Upper lobe of left lung (tissue), 6 donors: ENCODE measurements around the gene ATP8B1. TPM values are rescaled to one million over a fixed set of nuclear protein-coding genes. Genes with fewer than 3 reads are reported as not detected.
A peak's percentile ranks its signal among the peaks of the same experiment; 100 is the strongest.

Experiments
- ATAC-seq, 2 donors: fragments of 200-7000 bp; cut with Tn5 transposase; one replicate each; pipeline ENCODE4 v1.9.1; 2022; ENCODE audit warnings: mild to moderate bottlenecking in 2 of 2, moderate library complexity in 2 of 2; ENCODE audit not compliant: low FRiP score in 2 of 2
- DNase-seq, 2 donors: peaks; one replicate each; pipeline ENCODE4 v3.0.0-alpha.2; 2019 to 2020
- H3K27ac ChIP-seq, 4 donors: fragments of 200-600 bp; sonication (generic); one replicate each; pipeline ENCODE4 v1.5.1; 2016 to 2019
- H3K27me3 ChIP-seq, 4 donors: fragments of 200-600 bp; sonication (generic); one replicate each; pipeline ENCODE4 v1.5.1; 2017 to 2019
- H3K36me3 ChIP-seq, 4 donors: fragments of 200-600 bp; sonication (generic); one replicate each; pipeline ENCODE4 v1.5.1; 2016 to 2019
- H3K4me1 ChIP-seq, 4 donors: fragments of 200-600 bp; sonication (generic); one replicate each; pipeline ENCODE4 v1.5.1; 2018 to 2019
- H3K4me3 ChIP-seq, 4 donors: fragments of 200-600 bp; sonication (generic); one replicate each; pipeline ENCODE4 v1.5.1; 2017 to 2019; ENCODE audit warnings: mild to moderate bottlenecking in 2 of 4, moderate library complexity in 1 of 4
- H3K9me3 ChIP-seq, 4 donors: fragments of 200-600 bp; sonication (generic); one replicate each; pipeline ENCODE4 v1.5.1; 2018 to 2019
- EP300 ChIP-seq, 4 donors: sonication (generic); formaldehyde crosslinking; IDR thresholded peaks; one replicate each; pipeline ENCODE4 v1.5.1; 2017; ENCODE audit warnings: antibody characterized with exemption in 4 of 4, control low read depth in 2 of 4
- POLR2A ChIP-seq, 4 donors: fragments of 450-650 bp; IDR thresholded peaks; one replicate each; pipeline ENCODE4 v1.5.1; 2016 to 2017; ENCODE audit warnings: antibody characterized with exemption in 4 of 4, mild to moderate bottlenecking in 2 of 4
- POLR2AphosphoS5 ChIP-seq, 2 donors: sonication (generic); formaldehyde crosslinking; IDR thresholded peaks; one replicate each; pipeline ENCODE4 v1.5.1; 2017; ENCODE audit warnings: antibody characterized with exemption in 2 of 2
- WGBS, 2 donors: methylation state at CpG; one replicate each; pipeline ENCODE4 v1.1.5; 2017 to 2018; 5-methylcytosine and 5-hydroxymethylcytosine counted together
- total RNA-seq, 6 donors: library from RNA; depleted of rRNA in 4 of 6; stranded (reverse); fragments of >200 nt in 4 of 6; gene quantifications; one replicate each; pipeline versions ENCODE4 v1.1.0 to v1.2.1, GENCODE V29; 2016 to 2021
- TF ChIP-seq, protein P1 (sequence below), 6 experiments: fragments of 450-650 bp in 4 of 6; fragments of 200-600 bp in 2 of 6; sonication (generic) in 2 of 6; IDR thresholded peaks; one replicate each; pipeline ENCODE4 v1.5.1; 2016 to 2019; ENCODE audit warnings: antibody characterized with exemption in 6 of 6
- donor health status: DM: no; HTN: no; CAD: no; lungs with moderate emphysema.
- donor health status: DM: no; HTN: yes; CAD: no; lungs with severe emphysema.

Gene ATP8B1
- total RNA-seq, 6 donors from 2014 or later = 19.6 to 36.5 (median 26.0) TPM

GRCh38 chr18:57748770-57749603, 54.1 kb downstream of the ATP8B1 start:
- 75 to 88% methylated on average over 1 of the region's 1 CpG for WGBS, 2 donors
- Histone ChIP-seq H3K27me3 (no peaks in the 10 kb centered on the region), H3K4me3 (no peak overlapping the region), H3K4me1 (peaks cover 13 to 29% (median 21%) of the 10 kb centered on the region in 4 donors), H3K27ac (peak overlapping the region in 1 of 4 donors; percentile 37), H3K36me3 (no peaks in the 10 kb centered on the region), H3K9me3 (no peaks in the 10 kb centered on the region)
- no peak for TF ChIP-seq POLR2AphosphoS5 (IDR thresholded peaks at IDR 0.05)
- TF ChIP-seq, protein P1, sequence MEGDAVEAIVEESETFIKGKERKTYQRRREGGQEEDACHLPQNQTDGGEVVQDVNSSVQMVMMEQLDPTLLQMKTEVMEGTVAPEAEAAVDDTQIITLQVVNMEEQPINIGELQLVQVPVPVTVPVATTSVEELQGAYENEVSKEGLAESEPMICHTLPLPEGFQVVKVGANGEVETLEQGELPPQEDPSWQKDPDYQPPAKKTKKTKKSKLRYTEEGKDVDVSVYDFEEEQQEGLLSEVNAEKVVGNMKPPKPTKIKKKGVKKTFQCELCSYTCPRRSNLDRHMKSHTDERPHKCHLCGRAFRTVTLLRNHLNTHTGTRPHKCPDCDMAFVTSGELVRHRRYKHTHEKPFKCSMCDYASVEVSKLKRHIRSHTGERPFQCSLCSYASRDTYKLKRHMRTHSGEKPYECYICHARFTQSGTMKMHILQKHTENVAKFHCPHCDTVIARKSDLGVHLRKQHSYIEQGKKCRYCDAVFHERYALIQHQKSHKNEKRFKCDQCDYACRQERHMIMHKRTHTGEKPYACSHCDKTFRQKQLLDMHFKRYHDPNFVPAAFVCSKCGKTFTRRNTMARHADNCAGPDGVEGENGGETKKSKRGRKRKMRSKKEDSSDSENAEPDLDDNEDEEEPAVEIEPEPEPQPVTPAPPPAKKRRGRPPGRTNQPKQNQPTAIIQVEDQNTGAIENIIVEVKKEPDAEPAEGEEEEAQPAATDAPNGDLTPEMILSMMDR (IDR thresholded peaks at IDR 0.05) = no peak
- no peak for TF ChIP-seq EP300 (IDR thresholded peaks at IDR 0.05)
- no peak for TF ChIP-seq POLR2A (IDR thresholded peaks at IDR 0.05)
- DNase-seq (peak in 1 of 2 donors; percentile 63), ATAC-seq (peak in 1 of 2 donors; percentile 56)

GRCh38 chr18:57747809-57748680, 55.1 kb downstream of the ATP8B1 start:
- peak overlapping the region in 1 of 4 donors; percentile 37 for H3K27ac ChIP-seq
- H3K36me3 ChIP-seq = no peaks in the 10 kb centered on the region
- H3K4me3 ChIP-seq = no peak overlapping the region
- no peaks in the 10 kb centered on the region for H3K27me3 ChIP-seq
- WGBS, 2 donors = 79 to 85% methylated on average over 5 of the region's 5 CpGs
- ATAC-seq = no peak
- TF ChIP-seq POLR2AphosphoS5 (IDR thresholded peaks at IDR 0.05) (no peak), POLR2A (IDR thresholded peaks at IDR 0.05) (no peak), EP300 (IDR thresholded peaks at IDR 0.05) (no peak)
- TF ChIP-seq, protein P1 (IDR thresholded peaks at IDR 0.05) = no peak
- peaks cover 13 to 33% (median 25%) of the 10 kb centered on the region in 4 donors for H3K4me1 ChIP-seq
- no peaks in the 10 kb centered on the region for H3K9me3 ChIP-seq
- no peak for DNase-seq

GRCh38 chr18:57744211-57744694, 58.9 kb downstream of the ATP8B1 start:
- ATAC-seq = no peak
- H3K4me3 ChIP-seq = no peak overlapping the region
- H3K36me3 ChIP-seq = no peaks in the 10 kb centered on the region
- H3K27ac ChIP-seq = peak overlapping the region in 2 of 4 donors; percentile 30 to 63
- H3K4me1 ChIP-seq = peaks cover 10 to 31% (median 23%) of the 10 kb centered on the region in 4 donors
- TF ChIP-seq, protein P1 (IDR thresholded peaks at IDR 0.05) = no peak
- TF ChIP-seq POLR2A (IDR thresholded peaks at IDR 0.05) = no peak
- no peak for TF ChIP-seq EP300 (IDR thresholded peaks at IDR 0.05)
- TF ChIP-seq POLR2AphosphoS5 (IDR thresholded peaks at IDR 0.05) = no peak
- DNase-seq = no peak
- peaks cover 0 to 4% (median 0%) of the 10 kb centered on the region in 4 donors for H3K9me3 ChIP-seq
- 39 to 63% methylated on average over 5 of the region's 5 CpGs for WGBS, 2 donors
- H3K27me3 ChIP-seq = no peaks in the 10 kb centered on the region

GRCh38 chr18:57743008-57743407, 60.1 kb downstream of the ATP8B1 start:
- no peaks in the 10 kb centered on the region for H3K27me3 ChIP-seq
- no peaks in the 10 kb centered on the region for H3K36me3 ChIP-seq
- peaks cover 0 to 4% (median 0%) of the 10 kb centered on the region in 4 donors for H3K9me3 ChIP-seq
- H3K27ac ChIP-seq = peak overlapping the region in 1 of 4 donors; percentile 63
- TF ChIP-seq, protein P1 (IDR thresholded peaks at IDR 0.05) = no peak
- TF ChIP-seq POLR2A (IDR thresholded peaks at IDR 0.05) = no peak
- no peak for TF ChIP-seq EP300 (IDR thresholded peaks at IDR 0.05)
- TF ChIP-seq POLR2AphosphoS5 (IDR thresholded peaks at IDR 0.05) = no peak
- no peak overlapping the region for H3K4me3 ChIP-seq
- WGBS, 2 donors = 73 to 89% methylated on average over 3 of the region's 3 CpGs
- DNase-seq = no peak
- no peak for ATAC-seq
- H3K4me1 ChIP-seq = peaks cover 2 to 23% (median 19%) of the 10 kb centered on the region in 4 donors
